HG02973 (cell line): ENCODE data around the gene TNNT1.
"Not testable (repeated sequence)": the region's sequence is repeated elsewhere in the genome, so short reads cannot be mapped to it uniquely, and the experiment has no call there.

Experiments
- ATAC-seq: cut with Tn5 transposase; IDR thresholded peaks from one replicate; pipeline ENCODE4 v1.9.1; 2021; ENCODE audit warnings: moderate library complexity; ENCODE audit not compliant: unreplicated experiment

TNNT1 gene, protein sequence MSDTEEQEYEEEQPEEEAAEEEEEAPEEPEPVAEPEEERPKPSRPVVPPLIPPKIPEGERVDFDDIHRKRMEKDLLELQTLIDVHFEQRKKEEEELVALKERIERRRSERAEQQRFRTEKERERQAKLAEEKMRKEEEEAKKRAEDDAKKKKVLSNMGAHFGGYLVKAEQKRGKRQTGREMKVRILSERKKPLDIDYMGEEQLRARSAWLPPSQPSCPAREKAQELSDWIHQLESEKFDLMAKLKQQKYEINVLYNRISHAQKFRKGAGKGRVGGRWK

DNA sequence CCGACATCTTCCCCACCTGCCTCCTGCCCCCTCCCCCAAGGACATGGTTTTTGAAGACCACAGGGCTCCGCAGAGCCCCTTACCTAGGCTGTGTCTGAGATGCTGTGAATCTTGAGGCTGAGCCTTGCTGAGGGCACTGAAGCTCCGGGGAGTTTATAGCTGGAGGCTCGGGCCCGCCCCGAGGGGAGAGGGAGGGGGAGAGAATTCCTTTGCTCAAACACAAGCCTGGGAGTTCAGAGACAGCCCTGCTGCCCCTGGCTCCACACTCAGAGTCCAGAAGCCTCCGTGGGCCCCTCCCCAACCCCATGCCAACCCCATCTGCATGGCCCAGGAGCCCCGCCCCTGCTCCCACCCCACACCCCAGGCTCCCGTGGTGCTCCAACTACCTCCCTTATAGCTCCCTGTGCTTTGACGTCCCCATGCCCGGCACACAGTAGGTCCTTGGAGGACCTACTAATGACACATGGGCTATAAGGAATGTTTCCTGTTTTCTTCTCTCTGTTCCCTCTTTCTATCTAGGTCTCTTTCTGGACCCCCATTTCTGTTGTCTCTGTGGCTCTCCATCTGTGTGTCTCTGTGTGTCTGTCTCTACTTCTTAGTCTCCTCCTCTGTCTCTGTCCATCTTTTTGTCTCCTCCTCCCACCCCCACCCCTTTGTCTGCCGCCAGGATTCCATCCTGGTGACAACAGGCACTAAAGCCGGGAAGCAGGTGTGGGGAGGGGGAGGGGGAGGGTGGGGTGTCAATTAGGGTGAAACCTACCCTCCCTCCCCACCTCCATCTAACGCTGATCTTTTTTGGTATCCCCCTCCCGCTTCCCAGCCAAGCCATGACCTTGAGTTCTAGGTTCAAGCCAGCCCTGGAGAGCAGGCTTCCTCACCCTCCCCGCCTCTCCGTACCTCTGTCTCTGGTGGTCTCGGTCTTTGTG, at the start of gene TNNT1:
Gene TNNT1 (minus strand): TSS at position 129 of the 926 bp plus-strand sequence. CDS start 2,049 bp downstream, outside the sequence.
- ATAC-seq: no peak

DNA sequence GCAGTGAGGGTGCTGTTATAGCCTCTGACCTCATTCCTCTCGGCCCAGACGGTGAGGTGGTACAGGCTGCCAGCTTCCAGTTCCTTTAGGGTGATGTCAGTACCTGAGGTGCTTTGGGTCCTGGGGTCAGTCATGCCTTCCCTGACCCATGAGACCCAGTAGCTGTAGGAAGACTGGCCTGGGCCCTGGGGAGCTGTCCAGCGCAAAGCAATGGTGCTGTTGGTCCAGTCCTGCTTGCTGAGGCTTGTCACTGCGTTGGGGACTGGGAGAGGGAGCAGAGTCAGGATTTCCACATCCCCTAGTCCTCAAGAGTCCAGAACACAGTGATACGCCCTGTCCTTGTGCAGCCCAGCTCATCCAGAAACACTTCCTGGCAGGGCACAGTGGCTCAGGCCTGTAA, 49.6 kb upstream of the TNNT1 start:
- ATAC-seq: no peak

DNA sequence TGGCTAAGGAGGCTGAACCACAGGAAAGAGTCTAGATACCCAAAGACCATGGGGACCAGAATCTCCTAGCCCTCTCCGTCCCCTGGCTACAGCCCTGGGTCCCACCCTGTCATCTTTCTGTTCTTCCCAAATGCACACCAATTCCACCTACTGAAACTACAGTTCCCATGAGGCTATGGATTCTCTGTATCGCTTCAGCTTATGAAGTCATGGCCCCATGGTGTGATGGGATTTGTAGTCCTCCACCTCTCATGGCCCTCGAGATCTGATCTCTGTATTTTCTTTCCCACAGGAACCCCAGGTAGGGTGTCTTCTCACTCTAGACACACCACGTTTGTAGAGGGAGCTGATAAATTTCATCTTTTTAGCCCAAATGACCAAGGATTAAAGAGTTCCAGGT, 48.5 kb upstream of the TNNT1 start:
- no peak for ATAC-seq

DNA sequence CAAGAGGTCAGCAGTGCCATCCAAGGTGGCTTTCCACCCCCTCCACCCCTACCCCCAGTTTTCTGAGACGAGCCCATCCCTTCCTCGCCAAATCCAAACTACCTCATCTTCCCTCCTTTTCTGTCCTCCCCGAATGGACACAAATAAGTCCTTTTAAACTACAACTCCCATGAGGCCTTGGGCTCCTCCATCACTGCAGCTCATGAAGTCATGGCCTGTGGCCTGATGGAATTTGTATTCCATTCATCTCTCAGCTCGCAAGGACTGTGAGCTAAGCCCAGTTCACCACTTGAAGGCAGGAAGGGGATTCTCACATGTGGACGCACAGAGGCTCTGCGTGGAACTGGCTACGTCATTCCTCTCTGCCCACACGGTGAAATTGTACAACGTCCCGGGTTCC, 47.8 kb upstream of the TNNT1 start:
- no peak for ATAC-seq

DNA sequence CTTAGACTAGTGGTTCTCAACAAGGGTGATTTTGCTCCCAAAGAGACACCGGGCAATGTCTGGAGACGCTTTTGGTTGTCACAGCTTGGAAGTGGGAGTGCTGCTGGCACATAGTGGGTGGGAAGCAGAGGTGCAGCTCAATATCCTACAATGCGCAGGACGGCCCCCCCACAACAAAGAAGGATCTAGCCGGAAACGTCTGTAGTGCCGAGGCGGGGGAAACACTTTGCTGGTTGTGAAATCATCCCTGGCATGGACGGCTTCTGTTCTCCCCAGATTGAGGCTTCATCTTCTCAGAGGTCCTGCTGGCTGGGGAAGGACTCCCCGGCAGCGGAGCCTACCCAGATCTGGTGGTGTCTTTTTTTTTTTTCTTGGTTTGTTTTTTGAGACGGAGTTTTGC, 44.5 kb upstream of the TNNT1 start:
- ATAC-seq: no peak

DNA sequence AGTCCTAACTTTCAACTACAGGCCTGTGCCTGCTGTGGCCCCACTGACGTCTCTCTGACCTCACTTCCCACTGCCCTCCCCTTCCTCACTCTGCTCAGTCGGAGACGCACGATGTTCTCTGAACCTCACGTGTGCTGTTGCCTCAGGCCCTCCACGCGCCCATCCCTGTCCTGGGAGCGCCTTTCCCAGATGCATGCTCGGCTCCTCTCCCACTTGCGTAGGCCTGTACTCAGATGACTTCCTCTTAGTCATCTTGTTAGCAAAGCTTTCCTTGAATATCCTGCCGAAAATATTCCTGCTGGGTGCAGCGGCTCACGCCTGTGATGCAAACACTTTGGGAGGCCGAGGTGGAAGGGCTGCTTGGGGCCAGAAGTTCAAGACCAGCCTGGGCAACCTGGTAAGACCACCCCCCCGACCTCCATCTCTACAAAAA, 40.4 kb upstream of the TNNT1 start:
- ATAC-seq: no peak

DNA sequence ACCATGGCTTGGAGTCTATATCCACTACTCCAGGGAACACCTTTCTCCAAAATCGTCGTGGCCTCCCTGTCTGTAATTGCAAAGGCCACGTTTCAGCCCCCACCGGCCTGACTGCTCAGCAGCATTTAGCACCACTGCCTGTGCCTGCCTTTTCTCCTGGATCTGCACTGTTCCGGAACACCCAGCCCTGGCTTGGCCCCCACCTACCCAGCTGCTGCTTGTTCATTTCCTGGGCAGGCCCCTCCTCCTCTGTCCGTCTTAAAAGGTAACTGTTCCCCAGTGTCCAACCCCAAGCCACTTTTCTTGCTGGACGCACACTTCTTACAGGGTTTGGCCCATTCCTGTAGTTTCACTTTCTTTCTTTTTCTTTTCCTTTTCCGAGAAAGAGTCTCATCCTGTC, 39.6 kb upstream of the TNNT1 start:
- no peak for ATAC-seq

DNA sequence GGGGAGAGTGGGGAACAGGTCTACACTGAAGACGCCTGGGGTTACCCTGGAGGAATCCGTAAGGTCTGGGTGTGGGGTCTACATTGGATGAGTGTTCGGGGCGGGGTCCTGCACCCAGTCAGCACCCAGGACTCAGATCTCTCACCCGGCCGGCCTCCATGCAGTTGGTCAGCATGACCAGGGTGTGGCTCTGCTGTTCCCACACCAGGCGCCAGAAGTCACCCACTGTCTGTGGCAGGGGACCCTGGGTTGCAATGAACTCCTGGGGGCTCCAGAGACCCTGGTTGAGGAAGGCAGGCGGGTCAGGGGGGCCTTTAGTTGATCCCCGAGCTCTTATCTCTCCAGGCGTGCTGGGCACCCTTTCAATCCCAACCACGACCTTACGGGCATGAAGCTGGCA, 37.1 kb upstream of the TNNT1 start:
- no peak for ATAC-seq

DNA sequence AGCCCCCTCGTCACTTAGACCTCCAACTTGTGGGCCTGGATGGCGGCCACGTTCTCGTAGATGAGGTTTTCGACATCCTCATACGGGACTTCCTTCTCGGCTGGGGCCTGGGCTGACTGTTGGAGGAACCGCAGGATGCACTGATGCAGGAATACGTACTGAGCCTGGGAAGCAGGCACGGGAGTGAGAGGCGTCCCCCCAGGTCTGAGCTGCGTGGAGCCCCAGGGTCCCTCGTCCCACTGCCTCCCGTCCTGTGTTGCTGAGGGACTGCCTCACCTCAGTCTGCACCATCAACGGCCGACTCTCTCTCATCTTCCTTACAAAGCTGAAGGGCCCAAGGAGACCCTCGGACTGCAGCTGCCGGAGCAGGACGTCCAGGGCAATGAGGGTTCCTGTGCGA, 32.7 kb upstream of the TNNT1 start:
- no peak for ATAC-seq

DNA sequence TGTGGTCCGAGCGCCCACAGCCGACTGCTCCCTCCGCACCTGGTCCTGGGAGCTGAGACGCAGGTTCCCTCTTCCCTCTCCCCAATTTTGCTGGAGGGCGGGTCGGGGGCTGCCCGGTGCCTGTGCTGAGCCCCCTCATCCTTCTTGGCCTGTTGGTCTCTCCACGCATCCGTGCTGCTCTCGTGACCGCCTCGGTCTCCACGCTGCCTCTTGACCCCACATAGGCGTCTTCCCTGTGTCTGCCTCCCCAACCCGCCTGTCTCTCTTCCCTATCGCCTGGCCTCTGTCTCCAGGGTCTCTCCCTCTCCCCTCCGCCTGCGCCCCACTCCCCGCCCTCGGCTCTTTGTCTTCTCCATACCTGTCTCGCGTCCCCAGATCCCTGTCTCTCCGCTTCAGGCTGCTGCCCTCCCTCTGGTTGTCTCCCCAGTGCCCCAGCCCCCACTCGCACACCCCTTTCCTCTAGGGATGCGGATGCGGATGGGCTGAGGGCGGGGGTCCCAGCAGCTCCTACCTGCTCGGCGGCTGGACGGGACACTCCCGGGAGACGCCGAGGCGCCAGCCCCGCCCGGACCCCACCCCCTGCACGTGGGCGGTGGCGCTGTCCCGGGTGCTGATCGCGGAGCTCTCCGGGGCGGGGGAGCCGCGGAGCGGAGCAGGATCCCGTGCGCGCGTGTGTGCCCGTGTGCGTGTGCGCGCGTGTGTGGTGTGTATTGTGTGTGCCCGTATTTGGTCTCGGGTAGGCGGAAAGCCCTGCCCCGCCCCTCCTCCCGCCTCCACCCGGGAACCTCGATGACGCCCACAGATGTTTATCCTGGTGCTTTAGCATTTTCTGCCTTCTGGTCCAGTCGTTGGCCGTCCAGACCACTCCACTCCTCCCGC, 30.8 kb upstream of the TNNT1 start, which contains the start of gene SYT5:
Gene SYT5 (minus strand): TSS at position 684 of the 879 bp plus-strand sequence. CDS start 1,248 bp downstream, outside the sequence.
- no peak for ATAC-seq

DNA sequence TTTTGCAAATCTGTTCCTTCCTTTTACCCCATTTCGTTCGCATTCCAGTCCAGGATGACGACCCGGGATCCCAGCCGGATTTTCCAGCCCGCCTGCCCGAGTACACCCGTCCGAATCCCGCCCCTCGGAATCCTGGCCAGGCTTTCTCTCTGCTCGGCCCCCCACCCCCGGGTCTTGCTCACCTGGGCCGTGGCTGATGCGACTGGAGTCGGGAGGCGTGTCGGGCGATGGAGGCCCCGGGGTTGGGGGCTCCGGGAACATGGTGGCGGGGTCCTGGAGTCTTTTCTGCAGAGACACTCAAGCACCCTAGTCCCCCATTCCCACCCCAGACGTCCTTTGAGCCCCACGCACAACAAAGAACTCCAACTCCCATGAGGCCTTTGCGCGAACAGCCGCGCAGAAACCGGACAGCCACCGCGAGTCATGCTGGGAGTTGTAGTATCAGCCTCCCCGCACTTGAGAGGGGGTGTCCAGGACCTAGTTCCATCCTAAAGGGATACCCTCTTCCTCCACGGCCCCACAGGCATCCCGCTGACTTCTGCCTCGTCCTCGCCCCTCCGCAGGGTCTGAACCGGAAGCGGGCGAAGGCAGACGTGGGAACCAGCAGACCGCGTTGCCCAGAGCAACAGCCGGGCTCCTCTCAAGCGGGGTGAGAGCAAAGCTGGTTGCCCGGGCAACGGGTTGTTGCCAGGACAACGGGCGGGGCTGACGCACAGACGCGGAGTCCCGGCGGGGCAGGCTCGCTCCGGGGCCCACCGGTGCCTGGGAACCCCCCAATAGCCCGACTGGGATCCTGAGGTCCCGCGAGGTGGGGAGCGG, 30.0 kb upstream of the TNNT1 start:
- ATAC-seq: peak; percentile 75

DNA sequence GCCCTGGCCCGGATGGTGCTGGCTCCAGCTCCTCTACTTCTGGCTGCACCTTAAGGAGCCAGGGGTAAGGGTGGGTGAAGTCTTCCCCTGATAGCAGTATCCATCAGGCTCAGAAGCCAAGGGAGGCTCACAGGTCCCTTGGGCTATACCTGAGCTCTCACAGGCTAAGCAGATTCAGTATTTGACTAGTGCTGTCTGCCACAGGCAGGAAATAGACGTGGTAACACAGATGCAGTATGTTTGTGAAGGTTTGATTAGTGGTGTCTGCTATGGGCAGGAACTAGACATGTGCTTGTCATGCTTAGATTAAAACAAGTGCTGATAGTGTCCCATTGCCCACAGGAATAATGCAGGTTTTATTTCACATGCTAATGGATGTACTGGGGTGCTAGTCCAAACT, 27.1 kb upstream of the TNNT1 start:
- ATAC-seq: no peak

DNA sequence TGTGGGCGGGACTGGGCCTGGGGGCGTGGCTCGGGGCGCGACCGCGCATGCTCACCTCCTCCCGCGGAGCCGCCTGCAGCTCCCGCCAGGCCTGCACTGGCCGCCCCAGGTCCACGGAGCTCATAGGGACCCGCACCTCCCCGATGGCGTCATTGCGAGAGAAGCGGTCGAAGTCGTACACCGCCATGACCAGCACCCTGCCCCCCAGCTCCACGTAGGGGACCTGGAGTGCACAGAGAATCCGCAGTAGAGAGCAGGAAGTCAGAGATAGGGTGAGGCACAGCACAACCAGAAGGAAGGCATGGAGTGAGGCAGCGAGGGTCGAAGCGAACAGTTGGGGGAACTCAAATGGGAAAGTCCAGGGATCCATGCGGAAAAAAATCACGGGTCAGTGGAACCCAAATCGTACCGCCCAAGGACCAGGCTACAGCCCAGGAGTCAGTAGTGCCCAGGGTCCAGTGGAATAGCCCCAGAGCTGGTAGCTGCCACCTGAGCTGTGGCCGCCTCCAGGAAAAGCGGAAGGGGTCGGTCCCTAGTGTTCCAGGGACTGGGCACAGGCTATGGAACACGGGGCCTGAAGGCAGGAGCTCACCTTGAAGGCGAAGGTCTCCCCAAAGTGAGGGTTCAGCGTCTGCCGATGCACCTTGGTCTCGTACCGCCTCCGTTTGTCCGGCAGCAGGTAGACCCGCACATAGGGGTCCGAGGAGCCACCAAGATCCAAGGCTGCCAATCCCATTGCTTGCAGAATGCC, 26.3 kb upstream of the TNNT1 start:
- no peak for ATAC-seq

DNA sequence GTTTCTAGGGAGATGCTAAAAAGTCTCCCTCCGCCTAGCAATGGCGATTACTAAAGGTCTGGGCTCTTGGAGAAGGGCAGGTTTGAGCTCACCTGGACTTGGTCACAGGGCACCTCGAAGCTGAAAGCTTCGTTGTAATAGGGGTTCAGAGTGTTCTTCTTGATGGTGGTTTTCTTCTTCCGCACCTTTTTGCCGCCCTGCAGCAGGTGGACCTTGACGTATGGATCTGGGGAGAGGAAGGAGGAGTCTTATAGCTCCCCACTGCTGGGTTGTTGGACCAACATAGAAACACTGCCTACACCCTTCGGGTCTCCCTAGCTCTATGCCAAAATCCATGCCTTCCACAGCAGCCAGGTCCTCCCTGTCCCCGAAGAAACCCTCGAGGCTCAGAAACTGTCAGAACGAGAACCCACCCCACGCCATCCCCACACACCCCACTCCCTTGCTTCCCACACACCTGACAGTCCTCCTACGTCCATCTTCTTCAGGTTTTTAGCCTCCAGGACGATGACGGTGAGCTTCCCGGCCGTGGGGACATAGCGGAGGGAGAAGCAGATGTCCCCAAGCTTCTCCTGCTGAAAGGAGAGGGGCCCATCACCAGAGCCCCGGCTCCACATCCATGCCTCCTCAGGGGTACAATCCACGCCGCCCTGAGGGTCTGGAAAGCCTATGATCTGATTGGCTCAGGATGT, 25.6 kb upstream of the TNNT1 start:
- ATAC-seq: no peak

DNA sequence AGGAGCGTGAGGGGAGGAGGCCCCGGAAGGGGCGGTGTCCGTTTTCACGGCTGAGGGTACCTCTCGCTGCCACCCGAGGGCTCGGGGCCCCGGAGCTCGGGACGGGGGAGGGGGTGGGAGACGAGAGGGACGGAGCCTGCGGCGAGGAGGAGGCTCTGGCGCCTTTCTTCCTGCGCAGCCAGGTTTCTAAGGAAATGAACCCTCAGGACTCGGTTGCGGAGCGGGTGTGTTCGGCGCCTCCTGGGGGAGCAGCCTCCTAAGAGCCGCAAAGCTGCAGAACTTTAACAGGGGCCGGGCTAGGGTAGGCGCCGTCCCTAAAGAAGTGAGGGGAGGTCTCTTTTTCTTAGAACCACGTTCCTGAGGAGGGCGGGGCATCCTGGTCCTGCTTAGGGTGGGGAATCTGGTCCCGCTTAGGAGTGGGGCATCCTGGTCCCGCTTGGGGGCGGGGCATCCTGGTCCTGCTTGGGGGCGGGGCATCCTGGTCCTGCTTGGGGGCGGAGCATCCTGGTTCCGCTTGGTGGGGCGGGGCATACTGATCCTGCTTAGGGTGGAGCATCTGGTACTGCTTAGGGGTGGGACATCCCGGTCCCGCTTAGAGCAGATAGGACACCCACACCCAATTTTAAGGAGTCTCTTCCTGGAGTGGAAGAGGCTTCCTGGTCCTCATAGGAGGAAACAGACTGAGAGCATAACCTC, 24.9 kb upstream of the TNNT1 start:
- ATAC-seq: no peak

DNA sequence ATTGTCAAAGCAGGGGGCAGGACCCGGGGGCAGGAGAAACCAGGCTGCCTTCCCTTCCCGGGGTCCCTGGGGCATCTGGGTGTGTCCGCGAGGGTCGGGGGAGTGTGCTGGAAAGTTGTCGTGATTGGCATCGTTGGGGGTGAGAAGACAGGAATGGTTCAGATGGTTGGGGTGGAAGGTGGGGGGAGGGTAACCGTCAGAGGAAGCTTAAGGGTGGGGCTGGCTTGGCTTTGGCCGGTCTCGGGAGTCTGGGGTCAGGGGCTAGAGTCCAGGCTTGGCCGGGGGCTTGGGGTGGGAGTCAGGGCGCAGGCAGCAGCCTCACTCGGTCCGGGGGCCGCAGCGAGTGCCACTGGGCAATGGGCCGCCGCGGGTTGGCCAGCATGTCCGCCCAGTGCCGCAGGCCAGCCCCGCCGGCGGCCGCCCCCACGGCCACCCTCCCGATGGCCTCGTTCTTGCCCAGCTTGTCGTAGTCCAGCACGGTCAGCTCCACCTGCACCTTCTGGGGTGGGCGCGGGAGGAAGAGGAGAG, 24.2 kb upstream of the TNNT1 start:
- ATAC-seq: no peak

DNA sequence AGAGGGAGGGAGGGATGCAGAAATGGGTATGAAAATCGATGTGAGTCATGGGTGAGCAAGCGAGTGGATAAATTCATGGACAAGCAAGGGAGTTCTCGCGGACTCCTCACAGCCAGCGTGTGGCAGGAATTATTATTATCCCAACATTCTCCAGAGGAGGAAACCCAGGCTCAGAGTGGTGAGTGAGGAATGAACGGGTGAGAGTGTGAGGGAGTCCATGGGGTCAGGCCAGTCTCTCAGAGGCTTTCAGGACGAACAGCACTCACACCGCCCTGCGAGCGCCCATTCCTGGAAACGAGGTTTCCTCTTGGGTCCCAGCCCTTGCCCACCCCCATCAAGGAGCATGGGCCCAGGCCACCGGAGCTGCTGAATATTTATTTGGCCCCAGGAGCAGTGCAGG, 23.7 kb upstream of the TNNT1 start:
- ATAC-seq: no peak

DNA sequence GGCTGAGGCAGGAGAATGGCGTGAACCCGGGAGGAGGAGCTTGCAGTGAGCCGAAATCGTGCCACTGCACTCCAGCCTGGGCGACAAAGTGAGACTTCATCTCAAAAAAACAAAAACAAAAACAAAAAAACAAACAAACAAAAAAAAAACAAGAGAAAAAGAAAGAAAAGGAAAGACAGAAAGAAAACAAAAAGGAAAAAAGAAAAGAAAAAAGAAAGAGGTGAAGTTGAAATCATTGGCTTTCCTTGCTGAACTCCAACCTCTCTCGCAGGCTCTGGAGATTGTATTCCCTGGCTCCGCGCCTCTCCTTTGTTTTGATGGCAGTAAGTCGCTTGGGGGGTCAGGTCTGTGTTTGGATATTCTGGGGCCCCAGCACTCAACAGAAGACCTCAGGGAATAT, 23.3 kb upstream of the TNNT1 start:
- not testable (repeated sequence) for ATAC-seq
